GM23248 (cell line): ENCODE results near the gene TBK1. TPM values are rescaled to one million over a fixed set of nuclear protein-coding genes. Genes with fewer than 3 reads are reported as not detected.
A peak's percentile ranks its signal among the peaks of the same experiment; 100 is the strongest.

Experiments
- DNase-seq: peaks from one replicate; pipeline ENCODE4 v3.0.0-alpha.2; 2015
- H2AFZ ChIP-seq: fragments of 200-600 bp; sonication (generic); 2 replicates; pipeline ENCODE4 v1.6.1; 2016; ENCODE audit warnings: antibody characterized with exemption
- H3F3A ChIP-seq: fragments of 200-600 bp; sonication (generic); 2 replicates; pipeline ENCODE4 v1.6.1; 2016; ENCODE audit warnings: mild to moderate bottlenecking, antibody characterized with exemption, mixed run types; ENCODE audit not compliant: insufficient read depth
- H3K27ac ChIP-seq: fragments of 200-600 bp; sonication (generic); 2 replicates; pipeline ENCODE4 v1.5.1; 2016; ENCODE audit warnings: mild to moderate bottlenecking
- H3K27me3 ChIP-seq: fragments of 200-600 bp; sonication (generic); replicated peaks from 2 replicates; pipeline ENCODE4 v1.6.1; 2016; ENCODE audit warnings: mild to moderate bottlenecking; ENCODE audit not compliant: insufficient read depth
- H3K36me3 ChIP-seq: fragments of 200-600 bp; sonication (generic); 2 replicates; pipeline ENCODE4 v1.6.1; 2016; ENCODE audit warnings: low read depth, mild to moderate bottlenecking
- H3K4me1 ChIP-seq: fragments of 200-600 bp; sonication (generic); 2 replicates; pipeline ENCODE4 v1.6.1; 2016; ENCODE audit warnings: mild to moderate bottlenecking; ENCODE audit not compliant: insufficient read depth
- H3K4me2 ChIP-seq: fragments of 200-600 bp; sonication (generic); one replicate; pipeline ENCODE4 v1.6.1; 2016; ENCODE audit warnings: mild to moderate bottlenecking; ENCODE audit not compliant: unreplicated experiment
- H3K4me3 ChIP-seq: fragments of 200-600 bp; sonication (generic); 2 replicates; pipeline ENCODE4 v1.5.1; 2016; ENCODE audit warnings: mild to moderate bottlenecking
- H3K79me2 ChIP-seq: fragments of 200-600 bp; sonication (generic); 2 replicates; pipeline ENCODE4 v1.6.1; 2016; ENCODE audit warnings: mild to moderate bottlenecking; ENCODE audit not compliant: insufficient read depth
- H3K9ac ChIP-seq: fragments of 200-600 bp; sonication (generic); 2 replicates; pipeline ENCODE4 v1.6.1; 2016; ENCODE audit warnings: mild to moderate bottlenecking
- H3K9me2 ChIP-seq: fragments of 200-600 bp; sonication (generic); 2 replicates; pipeline ENCODE4 v1.6.1; 2016; ENCODE audit warnings: mixed run types, mild to moderate bottlenecking, moderate library complexity; ENCODE audit not compliant: insufficient read depth
- H3K9me3 ChIP-seq: fragments of 200-600 bp; sonication (generic); one replicate; pipeline ENCODE4 v1.6.1; 2017; ENCODE audit warnings: low read depth
- H4K20me1 ChIP-seq: fragments of 200-600 bp; sonication (generic); 2 replicates; pipeline ENCODE4 v1.6.0; 2016; ENCODE audit not compliant: insufficient read depth
- EZH2 ChIP-seq: fragments of 200-600 bp; sonication (generic); IDR thresholded peaks from 2 replicates; pipeline ENCODE4 v1.6.1; 2018; ENCODE audit warnings: antibody characterized with exemption, mild to moderate bottlenecking; ENCODE audit not compliant: insufficient read depth, poor library complexity, severe bottlenecking
- EZH2phosphoT487 ChIP-seq: fragments of 200-600 bp; sonication (generic); IDR thresholded peaks from 2 replicates; pipeline ENCODE4 v1.6.1; 2018; ENCODE audit warnings: antibody characterized with exemption, moderate library complexity, mild to moderate bottlenecking, low read depth; ENCODE audit not compliant: insufficient read depth
- WGBS, 2 experiments: methylation state at CpG; one replicate each; pipeline ENCODE4 v1.1.6; 2015 to 2017; ENCODE audit warnings: low lambda C conversion rate in 2 of 2, low coverage in 1 of 2; ENCODE audit errors: missing lambda C conversion rate in 2 of 2; 5-methylcytosine and 5-hydroxymethylcytosine counted together
- in situ Hi-C: fragments of 300-500 bp; cut with MboI; formaldehyde crosslinking; loops from 2 replicates; pipeline ENCODE4 v1.15.0; 2020
- polyA plus RNA-seq: library from polyadenylated mRNA; unstranded; fragments of >200 nt; fragmentation: Nextera tagmentation; extraction: Ambion mirVana; gene quantifications from 2 replicates; pipeline ENCODE4 v1.2.1, GENCODE V29; 2016
- total RNA-seq: library from RNA; depleted of rRNA; stranded (reverse); fragments of >200 nt; shearing (Covaris generic); gene quantifications from 2 replicates; pipeline ENCODE4 v1.2.3, GENCODE V29; 2014; rRNA removed

TBK1 gene
- total and polyA plus RNA-seq, 2 experiments from 2014 or later, result 25.2 to 29.4 TPM

DNA sequence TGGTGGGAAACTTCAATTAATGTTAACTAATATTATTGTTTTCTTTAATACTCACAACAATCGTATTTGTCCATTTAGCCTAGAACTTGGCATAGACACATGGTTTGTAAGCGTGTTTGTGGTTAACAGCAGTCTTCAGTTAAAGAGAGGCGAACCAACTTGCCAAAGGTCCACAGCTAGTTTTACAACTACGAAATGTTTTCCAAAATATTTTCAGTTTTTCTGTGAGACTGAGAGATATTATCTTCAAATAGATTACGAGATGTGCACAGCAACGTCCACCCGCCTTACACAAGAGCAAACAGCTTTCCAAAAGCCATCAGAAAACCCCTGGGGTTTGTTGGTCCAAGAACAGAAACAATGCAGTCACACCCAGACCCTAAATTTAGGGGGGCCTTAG is 99.8 kb downstream of the TBK1 start:
- peaks cover 6% of the 10 kb centered on the region for H3K27me3 ChIP-seq
- TF ChIP-seq EZH2, result no peak
- TF ChIP-seq EZH2phosphoT487, result no peak
- H3K79me2 ChIP-seq, result no peaks in the 10 kb centered on the region
- no peak overlapping the region for H3K27ac ChIP-seq
- no peaks in the 10 kb centered on the region for H3K36me3 ChIP-seq
- in situ Hi-C loops, result no loop called here
- no peaks in the 10 kb centered on the region for H3F3A ChIP-seq
- no peak overlapping the region for H2AFZ ChIP-seq
- H3K9me3 ChIP-seq, result no peaks in the 10 kb centered on the region
- H3K9me2 ChIP-seq, result no peaks in the 10 kb centered on the region
- no peak overlapping the region for H3K4me3 ChIP-seq
- DNase-seq, result peak; percentile 21
- no peaks in the 10 kb centered on the region for H3K4me1 ChIP-seq
- H3K9ac ChIP-seq, result no peak overlapping the region
- WGBS, 2 experiments, result 13 to 22% methylated on average over 7 of the region's 7 CpGs
- H4K20me1 ChIP-seq, result no peaks in the 10 kb centered on the region
- H3K4me2 ChIP-seq, result no peak overlapping the region

Other genes with a start within 250 kb of the TBK1 start
- gene KICS2, start 229.8 kb upstream of the TBK1 start, total RNA-seq, result 2.9 and 5.1 TPM in 2 replicates
- gene KICS2, start 229.8 kb upstream of the TBK1 start, polyA plus RNA-seq, result 3.5 and 4.1 TPM in 2 replicates
- 0.25 and 0.43 TPM in 2 replicates for gene C12orf56, start 61.4 kb upstream of the TBK1 start, total RNA-seq
- 0.90 and 1.3 TPM in 2 replicates for gene C12orf56, start 61.4 kb upstream of the TBK1 start, polyA plus RNA-seq
- gene XPOT, start 47.7 kb upstream of the TBK1 start, total RNA-seq, result 148 and 154 TPM in 2 replicates
- gene XPOT, start 47.7 kb upstream of the TBK1 start, polyA plus RNA-seq, result 118 and 120 TPM in 2 replicates
- 4.9 and 12.0 TPM in 2 replicates for gene RASSF3, start 158.4 kb downstream of the TBK1 start, total RNA-seq
- gene RASSF3, start 158.4 kb downstream of the TBK1 start, polyA plus RNA-seq, result 1.5 and 1.9 TPM in 2 replicates